HG02852 (cell line): Measurements from ENCODE around the gene RASSF9.

Source experiments
- ATAC-seq: cut with Tn5 transposase; IDR thresholded peaks from one replicate; pipeline ENCODE4 v1.9.1; 2021; ENCODE audit warnings: mild to moderate bottlenecking, moderate library complexity; ENCODE audit not compliant: unreplicated experiment

Gene RASSF9

GRCh38 chr12:85821759-85822158, 14.4 kb downstream of the RASSF9 start:
- no peak for ATAC-seq

- ATAC-seq, result no peak
These were observed 15.0 kb downstream of the RASSF9 start for GRCh38 chr12:85821206-85821605.

- no peak for ATAC-seq
These were observed 16.1 kb downstream of the RASSF9 start for GRCh38 chr12:85820101-85820500.

GRCh38 chr12:85814741-85815140, 21.5 kb downstream of the RASSF9 start:
- no peak for ATAC-seq

- ATAC-seq, result no peak
These were observed 22.1 kb downstream of the RASSF9 start for GRCh38 chr12:85814071-85814470.

- no peak for ATAC-seq
These were observed 26.7 kb downstream of the RASSF9 start for GRCh38 chr12:85809500-85809899.

- no peak for ATAC-seq
These were observed 28.5 kb downstream of the RASSF9 start for GRCh38 chr12:85807730-85808129.

GRCh38 chr12:85805654-85806053, 30.6 kb downstream of the RASSF9 start:
- no peak for ATAC-seq

- peak; percentile 57 for ATAC-seq
These were observed 31.5 kb downstream of the RASSF9 start for GRCh38 chr12:85804663-85805062.

GRCh38 chr12:85803923-85804322, 32.3 kb downstream of the RASSF9 start:
- ATAC-seq, result no peak

GRCh38 chr12:85803231-85803630, 33.0 kb downstream of the RASSF9 start:
- ATAC-seq, result no peak

GRCh38 chr12:85798122-85798521, 38.1 kb downstream of the RASSF9 start:
- ATAC-seq, result no peak

- no peak for ATAC-seq
These were observed 40.2 kb downstream of the RASSF9 start for GRCh38 chr12:85796001-85796400.

GRCh38 chr12:85794531-85794930, 41.7 kb downstream of the RASSF9 start:
- no peak for ATAC-seq

GRCh38 chr12:85784096-85784720, 52.0 kb downstream of the RASSF9 start:
- ATAC-seq, result no peak

- ATAC-seq, result no peak
These were observed 53.5 kb downstream of the RASSF9 start for GRCh38 chr12:85782711-85783110.

GRCh38 chr12:85781766-85782165, 54.4 kb downstream of the RASSF9 start:
- no peak for ATAC-seq

GRCh38 chr12:85779768-85780167, 56.4 kb downstream of the RASSF9 start:
- ATAC-seq, result no peak

GRCh38 chr12:85775091-85775490, 61.1 kb downstream of the RASSF9 start:
- no peak for ATAC-seq

- ATAC-seq, result no peak
These were observed 70.7 kb downstream of the RASSF9 start for GRCh38 chr12:85765453-85765869.

- ATAC-seq, result no peak
These were observed 76.6 kb downstream of the RASSF9 start for GRCh38 chr12:85759623-85760022.

- ATAC-seq, result no peak
These were observed 77.1 kb downstream of the RASSF9 start for GRCh38 chr12:85759091-85759490.

- ATAC-seq, result no peak
These were observed 80.4 kb downstream of the RASSF9 start for GRCh38 chr12:85755760-85756159.
